GM18909 (cell line): ENCODE data around the gene LBH.

Experiments used
- ATAC-seq: cut with Tn5 transposase; IDR thresholded peaks from one replicate; pipeline ENCODE4 v1.9.1; 2021; ENCODE audit warnings: mild to moderate bottlenecking; ENCODE audit not compliant: unreplicated experiment, poor library complexity

LBH gene

GRCh38 chr2:30298302-30298701 is 67.0 kb downstream of the LBH start:
- no peak for ATAC-seq

- ATAC-seq: no peak
Measured at GRCh38 chr2:30300122-30300455, 68.8 kb downstream of the LBH start.

GRCh38 chr2:30300456-30301221 is 69.3 kb downstream of the LBH start:
- ATAC-seq: no peak

- no peak for ATAC-seq
Measured at GRCh38 chr2:30301551-30301950, 70.2 kb downstream of the LBH start.

DNA sequence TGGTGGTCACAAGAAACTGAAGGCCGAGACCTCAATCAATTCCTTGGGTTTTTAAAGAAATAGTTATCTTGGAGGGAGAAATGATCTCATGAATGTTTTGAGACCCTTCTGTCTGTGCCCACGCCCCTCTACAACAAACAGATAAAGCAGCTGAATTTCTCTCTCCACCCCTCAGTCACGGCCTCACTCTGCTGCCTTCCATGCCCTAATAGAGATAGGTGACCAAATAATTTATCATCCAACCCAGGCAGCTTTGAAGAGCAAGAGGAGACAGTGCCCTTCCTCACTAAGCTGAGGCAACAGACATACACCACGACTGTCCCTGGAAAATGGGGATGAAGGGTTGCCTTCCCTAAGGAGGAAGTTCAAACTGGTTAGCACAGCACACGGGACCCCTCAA is 71.2 kb downstream of the LBH start:
- ATAC-seq: no peak

DNA sequence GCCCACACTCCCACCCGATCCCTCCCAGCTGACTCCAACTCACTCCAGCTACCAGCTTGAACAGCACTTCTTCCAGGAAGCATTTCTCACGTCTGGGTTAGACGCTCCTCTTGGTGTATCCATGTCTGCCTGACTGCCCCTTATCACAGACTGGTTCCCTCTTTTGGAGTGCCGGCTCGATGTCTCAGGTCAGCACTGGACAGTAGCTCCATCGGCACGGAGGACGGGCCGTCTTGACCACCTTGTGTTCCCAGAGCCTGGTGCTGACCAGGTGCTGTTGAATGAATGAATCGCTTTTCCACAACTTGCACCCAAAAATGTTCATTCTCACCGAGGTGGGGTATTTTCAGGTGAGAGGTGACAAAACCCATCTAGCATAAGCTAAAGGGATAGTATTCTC is 71.8 kb downstream of the LBH start:
- no peak for ATAC-seq

DNA sequence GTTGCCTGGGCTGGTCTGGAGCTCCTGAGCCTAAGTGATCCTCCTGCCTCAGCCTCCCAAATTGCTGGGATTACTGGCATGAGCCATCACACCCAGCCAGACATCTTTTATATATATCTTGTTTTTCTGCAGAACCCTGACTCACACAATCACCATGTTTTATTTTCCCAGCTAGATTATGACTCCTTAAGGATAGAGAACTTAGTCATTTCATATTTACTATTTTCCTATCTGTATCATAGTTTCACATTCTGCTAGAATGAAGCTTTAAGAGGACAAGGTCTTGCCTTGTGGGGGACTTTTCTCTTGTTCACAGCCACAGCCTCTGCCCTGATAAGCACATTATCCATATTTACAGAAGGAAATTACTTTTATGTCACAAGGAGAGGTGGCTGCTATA is 73.9 kb downstream of the LBH start:
- ATAC-seq: no peak

DNA sequence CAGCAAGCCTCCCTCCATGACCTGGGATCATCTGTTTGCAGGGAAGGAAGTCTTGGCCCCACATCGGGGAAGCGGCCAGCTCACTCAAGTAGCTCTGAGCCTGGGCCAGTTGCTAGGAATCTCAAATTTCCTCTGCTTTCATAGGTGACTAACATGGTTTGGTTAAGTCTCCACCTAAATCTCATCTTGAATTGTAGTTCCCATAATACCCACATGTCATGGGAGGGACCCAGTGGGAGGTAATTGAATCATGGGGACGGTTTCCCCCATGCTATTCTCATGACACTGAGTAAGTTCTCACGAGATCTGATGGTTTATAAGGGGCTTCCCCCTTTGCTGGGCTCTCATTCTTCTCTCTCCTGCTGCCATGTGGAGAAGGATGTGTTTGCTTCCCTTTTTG is 75.2 kb downstream of the LBH start:
- ATAC-seq: no peak

- no peak for ATAC-seq
Measured at GRCh38 chr2:30308280-30308679, 76.9 kb downstream of the LBH start.
